ENCODE results near the gene MIGA2. TPM values are rescaled to one million over a fixed set of nuclear protein-coding genes. Genes with fewer than 3 reads are reported as not detected.

Gene MIGA2
- total RNA-seq, 1 donor from 2014 or later, result 40.2 TPM

DNA sequence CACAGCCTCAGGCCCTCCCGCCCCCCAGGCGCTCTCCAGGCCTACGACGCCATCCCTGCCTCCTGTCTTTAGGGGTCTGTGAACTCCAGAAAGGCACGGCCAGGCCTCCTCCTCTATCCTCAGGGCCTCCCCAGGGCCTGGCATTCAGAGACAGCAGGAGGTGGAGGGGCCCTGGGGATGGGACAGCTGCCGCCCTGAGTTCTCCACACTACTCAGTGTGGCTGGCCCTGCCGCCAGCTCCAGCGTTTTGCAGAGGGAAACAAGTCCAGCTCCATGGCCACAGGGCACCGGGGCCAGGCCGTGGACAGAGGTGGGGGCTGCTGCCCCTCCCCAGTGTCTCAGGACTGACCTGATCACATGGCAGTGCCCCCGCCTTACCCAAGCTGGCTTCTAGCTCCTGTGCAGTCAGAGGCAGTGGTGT, 24.7 kb upstream of the MIGA2 start:
- H3K4me1 Mint-ChIP-seq (ENCODE audit: low read depth, unreplicated experiment), result peaks cover 42% of the 10 kb centered on the region
- peaks cover 14% of the 10 kb centered on the region for H3K27me3 Mint-ChIP-seq (ENCODE audit: unreplicated experiment)
- peak overlapping the region; percentile 99 for H3K27ac Mint-ChIP-seq (ENCODE audit: unreplicated experiment)
- H3K9me3 Mint-ChIP-seq (ENCODE audit: unreplicated experiment), result peaks cover 8% of the 10 kb centered on the region
- TF ChIP-seq, protein P1, sequence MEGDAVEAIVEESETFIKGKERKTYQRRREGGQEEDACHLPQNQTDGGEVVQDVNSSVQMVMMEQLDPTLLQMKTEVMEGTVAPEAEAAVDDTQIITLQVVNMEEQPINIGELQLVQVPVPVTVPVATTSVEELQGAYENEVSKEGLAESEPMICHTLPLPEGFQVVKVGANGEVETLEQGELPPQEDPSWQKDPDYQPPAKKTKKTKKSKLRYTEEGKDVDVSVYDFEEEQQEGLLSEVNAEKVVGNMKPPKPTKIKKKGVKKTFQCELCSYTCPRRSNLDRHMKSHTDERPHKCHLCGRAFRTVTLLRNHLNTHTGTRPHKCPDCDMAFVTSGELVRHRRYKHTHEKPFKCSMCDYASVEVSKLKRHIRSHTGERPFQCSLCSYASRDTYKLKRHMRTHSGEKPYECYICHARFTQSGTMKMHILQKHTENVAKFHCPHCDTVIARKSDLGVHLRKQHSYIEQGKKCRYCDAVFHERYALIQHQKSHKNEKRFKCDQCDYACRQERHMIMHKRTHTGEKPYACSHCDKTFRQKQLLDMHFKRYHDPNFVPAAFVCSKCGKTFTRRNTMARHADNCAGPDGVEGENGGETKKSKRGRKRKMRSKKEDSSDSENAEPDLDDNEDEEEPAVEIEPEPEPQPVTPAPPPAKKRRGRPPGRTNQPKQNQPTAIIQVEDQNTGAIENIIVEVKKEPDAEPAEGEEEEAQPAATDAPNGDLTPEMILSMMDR (IDR thresholded peaks at IDR 0.05; ENCODE audit: partially characterized antibody, unreplicated experiment), result no peak
- peak overlapping the region; percentile 70 for H3K4me3 Mint-ChIP-seq (ENCODE audit: unreplicated experiment)
- DNase-seq, result peak; percentile 82
- H3K36me3 Mint-ChIP-seq (ENCODE audit: unreplicated experiment), result no peaks in the 10 kb centered on the region

DNA sequence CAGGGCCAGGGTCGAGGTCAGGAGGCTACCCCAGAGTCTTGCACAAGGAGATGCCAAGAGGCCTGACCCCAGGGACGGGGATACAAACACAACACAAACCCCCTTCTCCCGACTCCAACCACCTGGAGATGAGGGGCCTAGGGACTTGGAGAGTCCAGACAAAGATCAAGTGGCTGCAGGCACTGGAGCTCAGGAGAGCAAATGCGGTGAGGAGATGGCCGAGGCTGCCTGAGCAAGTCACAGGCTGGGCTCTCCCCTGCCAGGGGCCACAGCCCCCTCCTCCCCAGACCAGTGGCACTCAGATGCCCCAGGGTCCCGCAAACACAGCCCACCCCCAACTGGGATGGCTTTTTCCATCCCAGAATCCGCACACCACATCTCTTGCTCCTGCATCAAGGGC, 24.1 kb upstream of the MIGA2 start:
- no peaks in the 10 kb centered on the region for H3K36me3 Mint-ChIP-seq (ENCODE audit: unreplicated experiment)
- TF ChIP-seq, protein P1 (IDR thresholded peaks at IDR 0.05; ENCODE audit: partially characterized antibody, unreplicated experiment), result no peak
- peaks cover 39% of the 10 kb centered on the region for H3K4me1 Mint-ChIP-seq (ENCODE audit: low read depth, unreplicated experiment)
- H3K9me3 Mint-ChIP-seq (ENCODE audit: unreplicated experiment), result peaks cover 8% of the 10 kb centered on the region
- peak; percentile 39 for DNase-seq
- peak overlapping the region; percentile 70 for H3K4me3 Mint-ChIP-seq (ENCODE audit: unreplicated experiment)
- H3K27ac Mint-ChIP-seq (ENCODE audit: unreplicated experiment), result peak overlapping the region; percentile 99
- H3K27me3 Mint-ChIP-seq (ENCODE audit: unreplicated experiment), result peaks cover 12% of the 10 kb centered on the region

DNA sequence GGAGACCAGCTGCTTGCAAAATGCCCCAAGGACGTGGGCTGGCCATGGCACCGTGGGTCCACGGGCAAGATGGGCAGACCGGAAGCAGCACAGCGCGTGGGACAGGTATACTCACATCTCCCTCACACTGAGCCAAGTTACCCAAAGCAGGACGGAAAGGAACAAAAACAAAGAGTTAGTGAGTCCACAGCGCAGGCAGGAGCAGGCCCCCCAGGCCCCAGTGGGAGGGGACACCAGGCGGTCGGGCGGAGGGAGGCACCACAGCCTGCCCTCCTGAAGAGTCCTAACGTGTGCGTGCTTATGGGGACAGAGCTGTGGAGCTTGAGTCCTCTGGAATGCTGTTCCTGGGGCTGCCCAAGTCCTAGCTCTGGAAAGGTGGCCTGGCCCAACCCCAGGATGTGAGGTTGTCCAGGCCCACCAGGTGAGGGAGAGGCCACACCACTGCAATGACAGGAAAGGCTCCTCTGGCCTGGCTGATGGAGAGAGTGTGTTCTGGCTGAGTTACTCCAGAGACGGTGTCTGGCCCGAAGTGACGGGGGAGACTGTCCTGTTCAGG, 23.5 kb upstream of the MIGA2 start:
- no peak for DNase-seq
- H3K36me3 Mint-ChIP-seq (ENCODE audit: unreplicated experiment), result no peaks in the 10 kb centered on the region
- peaks cover 8% of the 10 kb centered on the region for H3K27me3 Mint-ChIP-seq (ENCODE audit: unreplicated experiment)
- H3K9me3 Mint-ChIP-seq (ENCODE audit: unreplicated experiment), result peaks cover 2% of the 10 kb centered on the region
- TF ChIP-seq, protein P1 (IDR thresholded peaks at IDR 0.05; ENCODE audit: partially characterized antibody, unreplicated experiment), result no peak
- peak overlapping the region; percentile 99 for H3K27ac Mint-ChIP-seq (ENCODE audit: unreplicated experiment)
- peaks cover 34% of the 10 kb centered on the region for H3K4me1 Mint-ChIP-seq (ENCODE audit: low read depth, unreplicated experiment)
- H3K4me3 Mint-ChIP-seq (ENCODE audit: unreplicated experiment), result peak overlapping the region; percentile 70

DNA sequence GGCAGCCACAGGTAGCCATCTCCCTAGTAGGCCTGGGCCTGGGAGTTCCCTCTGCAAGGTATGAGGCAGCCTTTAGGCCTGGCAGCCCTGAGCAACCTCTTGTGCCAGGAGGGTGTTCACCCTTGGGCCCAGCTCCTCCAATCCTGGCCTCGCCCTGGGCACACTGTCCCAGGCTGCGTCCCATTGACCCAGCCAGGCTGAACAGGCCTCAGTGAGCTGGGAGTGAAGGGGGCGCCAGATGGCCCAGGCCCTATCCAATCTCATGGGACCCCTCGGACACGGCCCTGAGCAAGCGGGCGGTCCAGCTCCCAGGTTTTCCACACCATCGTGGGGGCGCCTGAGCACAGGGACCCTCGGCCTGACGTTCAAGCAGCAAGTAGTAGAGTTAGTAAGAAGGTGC, 22.8 kb upstream of the MIGA2 start:
- Mint-ChIP-seq H3K4me3 (ENCODE audit: unreplicated experiment) (no peak overlapping the region), H3K4me1 (ENCODE audit: low read depth, unreplicated experiment) (peaks cover 34% of the 10 kb centered on the region), H3K36me3 (ENCODE audit: unreplicated experiment) (no peaks in the 10 kb centered on the region), H3K27ac (ENCODE audit: unreplicated experiment) (peak overlapping the region; percentile 99), H3K9me3 (ENCODE audit: unreplicated experiment) (peaks cover 2% of the 10 kb centered on the region), H3K27me3 (ENCODE audit: unreplicated experiment) (peaks cover 8% of the 10 kb centered on the region)
- TF ChIP-seq, protein P1 (IDR thresholded peaks at IDR 0.05; ENCODE audit: partially characterized antibody, unreplicated experiment), result no peak
- peak; percentile 42 for DNase-seq

DNA sequence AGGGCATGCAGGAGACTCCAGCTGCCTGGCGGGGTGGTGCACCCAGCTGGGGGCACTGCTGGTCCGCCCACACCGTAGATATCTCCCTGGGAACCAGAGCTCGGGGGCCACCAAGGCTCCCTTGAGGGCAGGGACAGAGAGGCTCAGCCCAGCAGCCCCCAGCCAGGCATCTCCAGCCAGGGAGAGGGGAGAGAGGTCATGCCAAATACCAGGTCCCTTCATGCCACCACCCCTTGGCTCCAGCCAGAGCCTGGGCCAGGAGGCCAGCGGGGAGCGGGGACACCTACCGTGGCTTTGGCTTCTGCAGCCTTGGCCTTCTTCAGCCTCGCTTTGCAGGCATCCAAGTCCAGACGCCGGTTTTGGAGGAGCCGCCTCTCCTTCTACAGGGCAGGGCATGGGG, 22.3 kb upstream of the MIGA2 start:
- no peak for DNase-seq
- TF ChIP-seq, protein P1 (IDR thresholded peaks at IDR 0.05; ENCODE audit: partially characterized antibody, unreplicated experiment), result no peak
- H3K27ac Mint-ChIP-seq (ENCODE audit: unreplicated experiment), result no peak overlapping the region
- H3K36me3 Mint-ChIP-seq (ENCODE audit: unreplicated experiment), result no peaks in the 10 kb centered on the region
- H3K4me1 Mint-ChIP-seq (ENCODE audit: low read depth, unreplicated experiment), result peaks cover 34% of the 10 kb centered on the region
- no peak overlapping the region for H3K4me3 Mint-ChIP-seq (ENCODE audit: unreplicated experiment)
- H3K27me3 Mint-ChIP-seq (ENCODE audit: unreplicated experiment), result peaks cover 8% of the 10 kb centered on the region
- peaks cover 2% of the 10 kb centered on the region for H3K9me3 Mint-ChIP-seq (ENCODE audit: unreplicated experiment)
